GM12878 (cell line): ENCODE measurements around the gene KCTD19. TPM values are rescaled to one million over a fixed set of nuclear protein-coding genes. Genes with fewer than 3 reads are reported as not detected.

Experiments used
- ASH2L ChIP-seq: fragments of 300-600, 200-600 bp; sonication (generic); IDR thresholded peaks from 2 replicates; pipeline ENCODE4 v1.6.1; 2017; ENCODE audit warnings: low read depth, mild to moderate bottlenecking, borderline replicate concordance
- FOXK2 ChIP-seq: fragments of 450-650 bp; IDR thresholded peaks from 2 replicates; pipeline ENCODE4 v1.6.1; 2017; ENCODE audit warnings: mild to moderate bottlenecking, moderate library complexity
- HDAC2 ChIP-seq: fragments of 200-600 bp; sonication (generic); IDR thresholded peaks from 2 replicates; pipeline ENCODE4 v1.6.1; 2017
- HDAC6 ChIP-seq: fragments of 200-600 bp; sonication (generic); IDR thresholded peaks from one replicate; pipeline ENCODE4 v1.8.0; 2017; ENCODE audit warnings: antibody characterized with exemption; ENCODE audit not compliant: unreplicated experiment
- JUNB ChIP-seq: IDR thresholded peaks from 2 replicates; pipeline ENCODE4 v1.6.1; 2016; ENCODE audit warnings: antibody characterized with exemption, mild to moderate bottlenecking
- KAT2A ChIP-seq: conservative IDR thresholded peaks from 2 replicates; pipeline ENCODE4 v1.6.1; 2011; ENCODE audit warnings: low read depth, low read length; ENCODE audit not compliant: control insufficient read depth
- MEF2B ChIP-seq: fragments of 450-650 bp; IDR thresholded peaks from 2 replicates; pipeline ENCODE4 v1.6.1; 2018; ENCODE audit warnings: mild to moderate bottlenecking, moderate library complexity; ENCODE audit not compliant: partially characterized antibody, poor library complexity, severe bottlenecking
- NFIC ChIP-seq: IDR thresholded peaks from 2 replicates; pipeline ENCODE4 v1.6.1; 2012; ENCODE audit warnings: low read depth, mild to moderate bottlenecking, inconsistent platforms, low read length, moderate library complexity
- NR2C2 ChIP-seq: IDR thresholded peaks from 2 replicates; pipeline ENCODE4 v1.6.1; 2011; ENCODE audit warnings: borderline replicate concordance, low read depth; ENCODE audit not compliant: control insufficient read depth, insufficient read length
- RAD51 ChIP-seq: fragments of 450-650 bp; IDR thresholded peaks from 2 replicates; pipeline ENCODE4 v1.6.1; 2016; ENCODE audit warnings: moderate library complexity, mild to moderate bottlenecking, inconsistent platforms
- RB1 ChIP-seq: fragments of 450-650 bp; formaldehyde crosslinking; IDR thresholded peaks from 2 replicates; pipeline ENCODE4 v1.6.1; 2017; ENCODE audit warnings: mild to moderate bottlenecking, borderline replicate concordance
- STAT1 ChIP-seq: fragments of 450-650 bp; conservative IDR thresholded peaks from 2 replicates; pipeline ENCODE4 v1.6.1; 2014; ENCODE audit warnings: antibody characterized with exemption, mild to moderate bottlenecking
- TAF1 ChIP-seq: IDR thresholded peaks from 2 replicates; pipeline ENCODE4 v1.6.1; 2011; ENCODE audit warnings: mild to moderate bottlenecking, low read depth, low read length, borderline replicate concordance
- TCF3 ChIP-seq: IDR thresholded peaks from 2 replicates; pipeline ENCODE4 v1.6.1; 2012; ENCODE audit warnings: low read depth, mild to moderate bottlenecking, low read length, borderline replicate concordance; ENCODE audit not compliant: insufficient read depth
- YY1 ChIP-seq: IDR thresholded peaks from 2 replicates; pipeline ENCODE4 v1.6.1; 2011; ENCODE audit warnings: low read depth, mild to moderate bottlenecking, low read length
- ZNF24 ChIP-seq: fragments of 450-650 bp; IDR thresholded peaks from 2 replicates; pipeline ENCODE4 v1.6.1; 2017; ENCODE audit warnings: antibody characterized with exemption, mild to moderate bottlenecking
- polyA plus RNA-seq, 11 experiments: library from polyadenylated mRNA; depleted of rRNA in 4 of 11; unstranded in 6 of 11; stranded (reverse) in 5 of 11; fragments of >200 nt; fragmentation: Nextera tagmentation in 4 of 11; fragmentation: Illumina TruSeq in 1 of 11; extraction: Ambion mirVana in 4 of 11; extraction: Trizol in 1 of 11; gene quantifications; 1 replicate in 1 of 11; 2 replicates in 10 of 11; pipeline versions ENCODE4 v1.2.1 to v1.2.3, GENCODE V29; 2011 to 2016; ENCODE audit warnings: inconsistent platforms in 2 of 11, missing spikeins in 2 of 11, low read depth in 1 of 11
- total RNA-seq, 4 experiments: library from RNA; depleted of rRNA in 3 of 4; stranded (reverse); fragments of >200 nt in 3 of 4; fragmentation: Illumina TruSeq in 1 of 4; extraction: Trizol in 1 of 4; gene quantifications; 2 replicates each; pipeline versions ENCODE4 v1.2.1 to v1.2.3, GENCODE V29; 2013 to 2021
- TF ChIP-seq, protein P1 (sequence below): IDR thresholded peaks from 2 replicates; pipeline ENCODE4 v1.6.1; 2012; ENCODE audit warnings: low read depth, low read length, improper control_type of control experiment
- TF ChIP-seq, protein P2 (sequence below): fragments of 450-650 bp; IDR thresholded peaks from 2 replicates; pipeline ENCODE4 v1.6.1; 2016; ENCODE audit warnings: mild to moderate bottlenecking
- TF ChIP-seq, protein P3 (sequence below): fragments of 450-650 bp; formaldehyde crosslinking; IDR thresholded peaks from 2 replicates; pipeline ENCODE4 v1.5.0; 2022; ENCODE audit warnings: mild to moderate bottlenecking, missing genetic modification characterization
- TF ChIP-seq, protein P4 (sequence below): fragments of 450-650 bp; IDR thresholded peaks from 2 replicates; pipeline ENCODE4 v1.6.1; 2017; ENCODE audit warnings: mild to moderate bottlenecking

KCTD19 gene
- total and polyA plus RNA-seq, 10 of the 15 experiments (the other 5 are each of a cell fraction or from before 2014, with no cell fraction given) = 1.6 to 8.9 (median 3.9) TPM

DNA sequence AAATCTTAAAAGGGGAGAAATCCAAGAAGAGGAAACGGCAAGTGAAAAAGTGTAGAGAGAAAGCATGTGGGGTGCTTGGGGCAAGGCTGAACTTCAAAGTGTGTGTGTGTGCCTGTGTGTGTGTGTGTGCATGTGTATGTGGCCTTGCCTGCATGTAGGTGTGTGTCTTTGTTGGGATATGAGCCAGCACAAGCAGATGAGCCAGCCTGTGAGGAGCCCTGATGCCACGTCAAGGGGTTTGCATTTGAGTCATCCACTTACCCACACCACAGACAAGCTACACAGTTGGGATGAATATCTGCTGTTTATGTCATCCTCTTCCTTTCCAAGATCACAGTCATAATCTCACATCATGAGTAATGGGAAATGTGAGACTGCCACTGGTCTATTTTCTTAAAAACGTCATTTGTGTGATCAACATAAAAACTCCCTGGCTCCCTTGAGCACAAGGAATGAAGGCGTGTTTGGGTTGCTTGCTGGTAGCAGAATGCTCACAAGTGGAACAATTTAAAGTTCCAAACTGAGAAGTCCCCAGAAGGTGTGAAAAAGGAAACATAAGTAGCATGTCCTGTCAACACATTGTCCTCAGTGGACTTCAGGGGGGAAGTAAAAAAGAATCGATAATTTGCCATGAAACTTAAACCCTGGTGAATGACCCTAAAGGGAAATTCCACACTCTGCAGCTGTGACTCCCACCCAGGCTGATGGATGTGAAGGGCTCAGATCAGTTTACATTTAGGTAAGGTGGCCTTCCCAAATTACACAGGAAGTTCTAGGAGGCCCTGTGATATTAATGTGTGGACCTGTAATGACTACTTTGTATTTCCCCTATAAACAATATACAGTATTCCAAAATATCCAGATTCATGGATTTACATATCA is 14.7 kb downstream of the KCTD19 start (continued):
- TF ChIP-seq YY1 (no peak), FOXK2 (peak; percentile 54; the same call in 1 of the 2 replicates), NR2C2 (no peak), ZNF24 (no peak), MEF2B (peak; percentile 46), JUNB (peak; percentile 99), HDAC6 (no peak), RAD51 (no peak), ASH2L (no peak), TCF3 (peak; percentile 75), STAT1 (no peak), KAT2A (no peak), HDAC2 (no peak), TAF1 (no peak), RB1 (no peak), NFIC (peak; percentile 95)
- TF ChIP-seq, protein P1, sequence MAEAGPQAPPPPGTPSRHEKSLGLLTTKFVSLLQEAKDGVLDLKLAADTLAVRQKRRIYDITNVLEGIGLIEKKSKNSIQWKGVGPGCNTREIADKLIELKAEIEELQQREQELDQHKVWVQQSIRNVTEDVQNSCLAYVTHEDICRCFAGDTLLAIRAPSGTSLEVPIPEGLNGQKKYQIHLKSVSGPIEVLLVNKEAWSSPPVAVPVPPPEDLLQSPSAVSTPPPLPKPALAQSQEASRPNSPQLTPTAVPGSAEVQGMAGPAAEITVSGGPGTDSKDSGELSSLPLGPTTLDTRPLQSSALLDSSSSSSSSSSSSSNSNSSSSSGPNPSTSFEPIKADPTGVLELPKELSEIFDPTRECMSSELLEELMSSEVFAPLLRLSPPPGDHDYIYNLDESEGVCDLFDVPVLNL = no peak
- TF ChIP-seq, protein P2, sequence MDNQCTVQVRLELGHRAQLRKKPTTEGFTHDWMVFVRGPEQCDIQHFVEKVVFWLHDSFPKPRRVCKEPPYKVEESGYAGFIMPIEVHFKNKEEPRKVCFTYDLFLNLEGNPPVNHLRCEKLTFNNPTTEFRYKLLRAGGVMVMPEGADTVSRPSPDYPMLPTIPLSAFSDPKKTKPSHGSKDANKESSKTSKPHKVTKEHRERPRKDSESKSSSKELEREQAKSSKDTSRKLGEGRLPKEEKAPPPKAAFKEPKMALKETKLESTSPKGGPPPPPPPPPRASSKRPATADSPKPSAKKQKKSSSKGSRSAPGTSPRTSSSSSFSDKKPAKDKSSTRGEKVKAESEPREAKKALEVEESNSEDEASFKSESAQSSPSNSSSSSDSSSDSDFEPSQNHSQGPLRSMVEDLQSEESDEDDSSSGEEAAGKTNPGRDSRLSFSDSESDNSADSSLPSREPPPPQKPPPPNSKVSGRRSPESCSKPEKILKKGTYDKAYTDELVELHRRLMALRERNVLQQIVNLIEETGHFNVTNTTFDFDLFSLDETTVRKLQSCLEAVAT = peak; percentile 71
- TF ChIP-seq, protein P3, sequence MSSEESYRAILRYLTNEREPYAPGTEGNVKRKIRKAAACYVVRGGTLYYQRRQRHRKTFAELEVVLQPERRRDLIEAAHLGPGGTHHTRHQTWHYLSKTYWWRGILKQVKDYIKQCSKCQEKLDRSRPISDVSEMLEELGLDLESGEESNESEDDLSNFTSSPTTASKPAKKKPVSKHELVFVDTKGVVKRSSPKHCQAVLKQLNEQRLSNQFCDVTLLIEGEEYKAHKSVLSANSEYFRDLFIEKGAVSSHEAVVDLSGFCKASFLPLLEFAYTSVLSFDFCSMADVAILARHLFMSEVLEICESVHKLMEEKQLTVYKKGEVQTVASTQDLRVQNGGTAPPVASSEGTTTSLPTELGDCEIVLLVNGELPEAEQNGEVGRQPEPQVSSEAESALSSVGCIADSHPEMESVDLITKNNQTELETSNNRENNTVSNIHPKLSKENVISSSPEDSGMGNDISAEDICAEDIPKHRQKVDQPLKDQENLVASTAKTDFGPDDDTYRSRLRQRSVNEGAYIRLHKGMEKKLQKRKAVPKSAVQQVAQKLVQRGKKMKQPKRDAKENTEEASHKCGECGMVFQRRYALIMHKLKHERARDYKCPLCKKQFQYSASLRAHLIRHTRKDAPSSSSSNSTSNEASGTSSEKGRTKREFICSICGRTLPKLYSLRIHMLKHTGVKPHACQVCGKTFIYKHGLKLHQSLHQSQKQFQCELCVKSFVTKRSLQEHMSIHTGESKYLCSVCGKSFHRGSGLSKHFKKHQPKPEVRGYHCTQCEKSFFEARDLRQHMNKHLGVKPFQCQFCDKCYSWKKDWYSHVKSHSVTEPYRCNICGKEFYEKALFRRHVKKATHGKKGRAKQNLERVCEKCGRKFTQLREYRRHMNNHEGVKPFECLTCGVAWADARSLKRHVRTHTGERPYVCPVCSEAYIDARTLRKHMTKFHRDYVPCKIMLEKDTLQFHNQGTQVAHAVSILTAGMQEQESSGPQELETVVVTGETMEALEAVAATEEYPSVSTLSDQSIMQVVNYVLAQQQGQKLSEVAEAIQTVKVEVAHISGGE (CRISPR knock-in tag) = no peak
- TF ChIP-seq, protein P4, sequence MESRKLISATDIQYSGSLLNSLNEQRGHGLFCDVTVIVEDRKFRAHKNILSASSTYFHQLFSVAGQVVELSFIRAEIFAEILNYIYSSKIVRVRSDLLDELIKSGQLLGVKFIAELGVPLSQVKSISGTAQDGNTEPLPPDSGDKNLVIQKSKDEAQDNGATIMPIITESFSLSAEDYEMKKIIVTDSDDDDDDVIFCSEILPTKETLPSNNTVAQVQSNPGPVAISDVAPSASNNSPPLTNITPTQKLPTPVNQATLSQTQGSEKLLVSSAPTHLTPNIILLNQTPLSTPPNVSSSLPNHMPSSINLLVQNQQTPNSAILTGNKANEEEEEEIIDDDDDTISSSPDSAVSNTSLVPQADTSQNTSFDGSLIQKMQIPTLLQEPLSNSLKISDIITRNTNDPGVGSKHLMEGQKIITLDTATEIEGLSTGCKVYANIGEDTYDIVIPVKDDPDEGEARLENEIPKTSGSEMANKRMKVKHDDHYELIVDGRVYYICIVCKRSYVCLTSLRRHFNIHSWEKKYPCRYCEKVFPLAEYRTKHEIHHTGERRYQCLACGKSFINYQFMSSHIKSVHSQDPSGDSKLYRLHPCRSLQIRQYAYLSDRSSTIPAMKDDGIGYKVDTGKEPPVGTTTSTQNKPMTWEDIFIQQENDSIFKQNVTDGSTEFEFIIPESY = no peak
